Stimulated activated CD4-positive, alpha-beta T cell treated with anti-CD3 and anti-CD28 coated beads, TNF-alpha, amount 100 ng/mL, for 24 hours (primary cell): ENCODE measurements around the gene PLA2G4B.
A peak's percentile ranks its signal among the peaks of the same experiment; 100 is the strongest.

Experiments
- DNase-seq, 3 experiments: peaks; one replicate each; pipeline ENCODE4 v3.0.0-alpha.2; 2020; ENCODE audit warnings: low read depth in 3 of 3

The PLA2G4B gene

DNA sequence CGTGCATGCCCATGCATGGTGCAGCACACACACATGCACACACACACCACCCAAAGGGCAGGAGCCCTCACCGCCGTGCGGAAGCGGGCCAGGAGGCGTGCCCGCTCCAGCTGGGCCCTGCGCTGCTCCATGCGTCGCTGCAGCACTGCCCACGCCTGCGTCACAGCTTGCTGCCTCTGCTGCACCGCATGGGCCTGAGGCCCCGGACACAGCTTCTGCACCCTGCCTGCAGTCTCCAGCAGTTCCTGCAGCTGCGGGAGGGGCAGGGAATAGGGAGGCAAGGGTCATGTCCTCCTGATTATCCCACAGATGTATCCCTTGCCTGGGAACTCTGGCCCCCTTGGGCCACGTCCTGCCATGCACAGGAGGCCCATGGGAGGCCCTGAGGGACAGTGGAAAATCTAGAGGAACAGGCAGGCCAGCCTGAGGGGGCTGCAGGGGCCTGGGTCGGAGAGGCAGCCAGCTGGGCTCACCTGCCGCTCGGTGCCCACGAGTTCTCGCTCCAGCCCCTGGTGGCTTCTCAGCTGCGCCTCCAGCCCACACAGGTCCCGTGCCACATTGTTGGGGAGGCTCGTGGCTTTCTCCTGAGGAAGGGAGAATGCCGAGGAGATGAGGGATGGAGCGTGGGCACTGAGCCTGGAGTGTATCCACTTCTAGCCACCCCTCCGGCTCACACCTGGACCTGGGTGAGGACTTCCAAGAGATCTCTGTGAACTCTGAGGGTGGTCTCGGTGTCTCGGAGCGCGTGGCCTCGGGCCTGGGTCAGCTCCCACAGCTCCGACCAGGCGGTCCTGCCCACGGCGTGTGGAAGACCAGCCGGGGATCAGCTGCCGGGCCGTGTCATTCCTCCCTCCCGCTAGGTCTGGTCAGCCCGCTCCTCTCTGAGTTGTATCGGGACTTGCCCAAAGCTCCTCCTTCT is 31.4 kb downstream of the PLA2G4B start:
- no peak for DNase-seq

- DNase-seq, result peak; percentile 31 to 62 (median 41)
Measured at GRCh38 chr15:41870689-41871081, 32.0 kb downstream of the PLA2G4B start.

GRCh38 chr15:41871175-41871905 is 32.7 kb downstream of the PLA2G4B start:
- no peak for DNase-seq

- DNase-seq, result no peak
Measured at GRCh38 chr15:41872166-41872747, 33.6 kb downstream of the PLA2G4B start.

DNA sequence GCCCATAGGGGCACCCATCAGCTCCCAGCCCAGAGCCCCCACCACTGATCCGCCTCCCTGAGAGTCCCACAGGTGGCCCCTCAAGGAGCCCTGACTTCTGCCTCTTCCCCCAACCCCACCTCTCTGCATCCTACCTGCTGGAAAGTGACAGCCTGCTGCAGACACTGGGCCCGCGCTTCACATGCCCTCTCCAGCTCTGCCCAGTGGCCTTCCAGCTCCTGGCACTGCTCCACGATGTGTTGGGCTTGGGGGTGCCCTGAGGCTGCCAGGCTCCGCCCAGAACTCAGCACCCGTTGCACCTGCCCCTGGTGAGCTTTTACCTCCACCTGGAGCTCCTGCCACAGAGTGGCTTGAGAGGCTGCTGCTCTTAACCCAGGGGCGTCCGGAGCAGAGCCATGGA is 35.1 kb downstream of the PLA2G4B start:
- DNase-seq, result no peak

GRCh38 chr15:41874736-41875135 is 36.1 kb downstream of the PLA2G4B start:
- DNase-seq, result no peak

- DNase-seq, result no peak
Measured at GRCh38 chr15:41876007-41876406, 37.4 kb downstream of the PLA2G4B start.

DNA sequence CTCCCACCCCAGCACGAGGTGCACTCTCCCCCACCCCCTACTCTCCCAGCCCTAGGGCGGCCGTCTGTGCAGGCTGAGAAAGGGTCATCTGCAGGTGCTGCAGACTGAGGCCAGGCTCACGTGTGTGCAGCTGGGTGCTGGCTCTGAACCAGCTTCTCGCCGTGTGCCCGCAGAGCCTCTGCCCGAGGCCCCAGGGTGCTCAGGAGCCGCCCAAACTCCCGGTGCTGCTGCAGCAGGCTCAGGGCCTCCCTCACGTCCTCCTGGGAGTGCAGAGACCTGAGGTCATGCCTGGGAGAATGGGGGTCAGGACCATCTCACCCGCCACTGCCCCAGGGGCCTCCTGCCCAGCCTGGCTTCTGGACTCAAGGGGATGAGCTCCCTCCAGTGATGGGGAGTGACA is 38.0 kb downstream of the PLA2G4B start:
- no peak for DNase-seq

DNA sequence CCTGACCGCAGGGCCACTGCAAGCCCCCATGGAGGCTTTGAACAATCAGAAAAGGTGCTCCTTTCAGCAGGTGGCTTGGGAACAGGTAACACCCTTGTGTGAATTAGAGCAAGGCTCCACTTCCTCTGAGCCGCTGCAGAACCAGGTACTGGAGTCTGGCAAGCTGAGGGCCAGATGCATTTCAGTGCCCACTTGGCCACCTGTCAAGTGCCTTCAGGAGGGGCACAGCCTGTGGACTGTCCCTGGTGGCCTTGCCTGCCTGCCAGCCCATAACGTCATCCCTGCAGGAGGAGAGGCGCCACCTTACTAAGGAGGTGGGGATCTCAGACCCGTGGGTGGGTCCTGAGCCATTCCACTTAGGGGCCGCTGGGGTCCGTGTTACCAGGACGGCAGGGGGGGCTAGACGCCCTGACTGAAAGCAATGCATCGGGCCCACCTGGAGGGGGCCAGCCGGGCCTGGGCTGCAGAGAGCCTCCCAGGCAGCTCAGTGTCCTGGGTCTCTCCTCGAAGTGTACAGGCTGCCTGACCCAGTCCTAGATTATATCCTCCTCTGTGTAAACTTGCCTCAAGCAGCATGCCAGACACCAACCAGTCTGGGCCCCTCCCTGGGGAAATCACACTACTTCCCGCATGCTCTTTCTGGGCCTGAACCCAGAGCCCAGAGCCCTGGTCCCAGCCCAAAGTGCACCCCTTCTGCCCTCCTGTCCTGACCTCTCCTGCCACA is 39.1 kb downstream of the PLA2G4B start:
- no peak for DNase-seq

- DNase-seq, result no peak
Measured at GRCh38 chr15:41878355-41878699, 39.7 kb downstream of the PLA2G4B start.

DNA sequence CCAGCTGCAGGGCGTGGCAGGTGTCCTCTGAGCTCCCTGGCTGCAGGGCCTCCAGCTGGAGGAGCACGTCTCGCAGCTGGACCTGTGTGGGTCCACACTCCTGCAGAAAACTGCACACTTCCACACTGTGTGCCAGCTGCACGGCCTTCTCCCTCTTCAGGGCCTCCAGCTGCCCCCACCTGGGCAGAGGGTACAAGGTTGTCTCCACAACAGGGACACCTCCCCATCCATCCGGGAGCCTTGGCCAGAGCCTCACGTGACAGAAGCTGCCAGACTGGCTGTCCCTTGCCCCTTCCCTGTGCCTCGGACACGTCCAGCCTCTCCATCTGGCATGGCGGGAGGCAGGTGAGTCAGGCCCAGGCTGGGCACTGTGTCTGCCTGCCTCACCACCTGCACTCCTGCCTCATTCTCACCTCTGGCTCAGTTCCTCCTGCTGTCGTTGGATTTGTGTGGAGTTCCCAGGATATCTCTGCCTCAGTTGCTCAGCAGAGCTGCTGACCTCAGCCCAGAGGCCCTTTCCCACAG is 40.7 kb downstream of the PLA2G4B start:
- no peak for DNase-seq

DNA sequence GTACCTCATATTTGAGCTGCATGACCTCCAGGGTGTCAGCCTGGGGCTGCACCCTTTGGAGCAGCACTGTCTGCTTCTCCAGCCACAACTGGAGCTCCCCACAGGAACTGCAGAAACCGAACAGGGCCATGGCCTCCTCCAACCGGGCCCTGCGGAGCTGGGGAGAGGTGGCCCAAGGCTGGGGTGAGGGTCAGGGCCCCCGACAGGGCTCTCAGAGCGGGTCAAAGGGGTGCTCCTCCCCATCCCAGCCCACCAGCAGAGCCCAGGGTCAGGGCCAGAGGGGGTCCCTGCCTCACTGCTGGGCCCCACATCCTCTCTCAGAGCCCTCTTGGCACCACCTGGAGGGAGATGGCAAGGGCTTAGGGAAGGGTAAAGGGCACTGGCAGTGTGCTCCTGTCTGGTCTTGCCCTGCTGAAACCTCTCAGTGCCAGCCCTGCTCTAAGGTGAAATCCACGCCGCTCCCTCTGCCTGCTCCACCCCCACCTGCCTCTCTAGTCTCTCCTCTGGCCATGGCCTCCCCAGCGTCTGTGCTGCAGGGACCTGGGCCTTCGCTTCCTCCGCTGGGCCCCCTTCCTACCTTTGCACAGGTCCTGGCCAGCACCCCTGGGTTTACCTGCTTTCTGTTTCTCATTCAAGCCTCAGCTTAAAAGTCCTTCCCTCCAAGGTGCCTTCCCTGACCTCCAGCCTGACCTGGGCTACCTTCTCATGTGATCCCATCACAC is 41.7 kb downstream of the PLA2G4B start:
- no peak for DNase-seq

DNA sequence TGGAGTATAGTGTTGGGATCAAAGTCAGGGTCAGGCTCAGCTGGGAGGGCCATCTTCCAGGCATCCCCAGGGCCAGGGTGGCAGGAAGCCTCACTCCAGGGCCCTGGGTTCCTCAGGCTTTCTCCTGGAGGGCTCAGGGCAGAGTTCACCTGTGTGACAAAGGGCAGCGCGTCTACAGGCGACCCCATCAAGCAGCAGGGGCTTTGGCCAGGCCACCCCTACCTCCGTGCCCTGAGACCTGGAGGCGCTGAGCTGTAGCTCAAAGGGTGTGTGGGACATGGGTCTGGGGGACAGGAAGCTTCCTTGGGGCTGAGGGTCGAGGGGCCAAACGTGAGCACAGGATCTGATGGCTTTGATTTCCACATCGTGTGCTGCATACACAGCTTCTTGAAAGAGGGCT is 42.4 kb downstream of the PLA2G4B start:
- DNase-seq, result no peak

DNA sequence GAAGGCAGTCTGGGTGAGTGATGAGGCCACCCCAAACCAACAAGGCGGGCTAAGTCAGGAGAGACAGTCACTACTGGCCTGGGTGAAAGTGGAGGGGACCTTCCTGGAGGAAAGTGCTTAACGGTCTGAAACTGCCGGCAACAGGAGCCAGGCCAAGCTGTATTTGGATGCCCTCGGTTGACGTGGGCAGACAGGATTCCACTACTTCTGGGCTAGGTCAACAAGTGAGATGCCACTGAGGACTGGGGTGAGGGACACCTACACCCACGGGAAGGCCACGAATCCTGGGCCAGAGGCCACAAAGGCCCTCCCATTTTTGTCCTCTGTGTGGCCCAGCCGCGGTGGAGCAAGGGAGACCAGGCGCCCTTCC is 42.9 kb downstream of the PLA2G4B start:
- no peak for DNase-seq

GRCh38 chr15:41881920-41882688 is 43.5 kb downstream of the PLA2G4B start:
- DNase-seq, result no peak

DNA sequence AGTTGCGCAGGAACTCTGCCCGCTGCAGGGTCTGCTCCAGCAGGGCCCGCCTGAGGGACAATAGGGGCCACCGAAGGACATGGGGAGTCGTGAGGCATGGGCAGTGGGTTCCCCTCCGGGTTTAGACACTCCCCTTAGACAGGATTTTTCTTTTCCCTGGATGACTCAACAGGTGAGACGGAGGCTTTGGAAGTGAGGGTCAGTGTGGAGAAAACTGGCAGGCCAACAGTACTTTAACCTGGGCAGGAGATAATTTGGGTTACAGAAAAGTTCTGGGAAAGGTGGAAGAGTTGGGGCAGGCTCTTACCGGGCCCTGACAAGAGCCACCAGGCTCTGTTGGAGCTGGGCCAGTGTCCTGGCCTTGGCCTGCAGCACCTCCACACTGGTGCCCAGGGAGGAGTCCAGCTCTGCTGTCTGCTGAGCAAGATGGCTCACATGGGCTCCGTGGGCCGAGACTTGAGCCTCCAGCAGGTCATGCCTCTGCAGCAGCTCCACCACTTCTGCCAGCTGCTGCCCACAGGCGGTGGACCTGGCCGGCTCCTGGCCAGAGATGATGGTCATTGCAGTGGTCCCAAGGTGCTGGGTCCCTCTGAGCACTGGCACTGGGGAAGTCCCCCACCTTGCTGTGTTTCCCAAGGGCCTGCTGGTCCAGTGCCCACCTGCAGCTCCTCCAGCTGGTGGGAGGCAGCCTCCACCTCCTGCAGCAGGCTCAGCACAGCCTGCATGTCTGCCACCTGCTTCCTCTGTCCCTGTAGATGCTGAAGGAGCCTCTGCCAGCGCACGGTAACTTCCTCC is 44.2 kb downstream of the PLA2G4B start:
- DNase-seq, result no peak

- DNase-seq, result no peak
Measured at GRCh38 chr15:41883484-41883825, 44.8 kb downstream of the PLA2G4B start.

DNA sequence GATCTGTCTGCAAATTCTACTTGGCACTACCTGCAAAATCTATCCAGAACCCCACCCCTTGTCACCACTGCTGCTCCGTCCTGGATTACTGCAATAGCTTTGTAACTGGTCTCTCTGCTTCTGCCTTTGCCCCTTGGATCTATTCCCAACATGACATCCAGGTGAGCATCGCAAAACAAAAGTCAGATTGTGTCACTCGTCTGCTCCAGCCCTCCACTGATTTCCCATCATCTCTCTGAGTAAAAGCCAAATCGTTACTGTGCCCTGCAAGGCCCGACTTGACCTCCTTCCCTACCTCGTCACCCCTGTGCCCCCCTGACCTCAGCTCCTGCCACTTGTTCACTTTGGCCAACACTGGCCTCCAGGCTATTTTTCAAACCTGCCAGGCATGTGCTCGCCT is 45.8 kb downstream of the PLA2G4B start:
- no peak for DNase-seq

DNA sequence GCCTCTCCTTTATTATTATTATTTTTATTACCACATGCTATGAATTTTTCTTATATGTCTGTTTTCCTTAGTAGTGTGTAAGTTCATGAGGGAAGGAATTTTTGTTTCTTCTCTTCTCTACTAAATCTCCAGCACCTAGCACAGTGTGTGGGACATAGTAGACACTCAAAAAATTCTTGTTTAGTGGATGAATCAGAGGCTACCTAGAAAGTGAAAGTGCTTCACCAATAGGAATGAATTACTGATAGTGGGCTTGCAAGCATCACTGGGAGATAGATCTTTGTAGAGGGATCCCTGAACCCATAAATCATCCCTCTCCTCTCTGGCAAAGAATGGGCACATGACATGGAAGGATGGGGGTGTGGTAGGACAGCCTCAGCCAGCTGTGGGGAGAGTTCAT is 46.7 kb downstream of the PLA2G4B start:
- no peak for DNase-seq

DNA sequence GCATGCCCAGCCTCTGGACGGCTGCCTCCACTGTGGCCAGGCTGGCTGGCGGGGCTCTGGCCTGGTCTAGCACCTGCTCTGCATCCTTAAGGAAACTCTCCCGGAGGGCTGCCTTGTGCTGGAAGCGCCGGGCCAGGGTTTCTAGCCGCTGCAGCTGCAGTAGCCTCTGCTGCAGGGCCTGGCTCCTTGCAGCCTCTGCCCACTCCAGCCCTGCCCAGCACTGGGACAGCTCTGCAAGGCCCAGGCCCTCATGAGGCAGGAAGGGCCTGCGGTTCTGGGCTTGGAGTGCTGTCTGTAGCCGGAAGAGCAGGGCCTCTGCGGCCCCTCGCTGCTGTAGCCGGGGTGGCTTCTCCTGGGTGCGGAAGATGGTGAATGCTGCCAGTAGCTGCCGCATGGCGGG is 47.2 kb downstream of the PLA2G4B start:
- no peak for DNase-seq
